ENCODE results near the gene FAM216B. TPM values are rescaled to one million over a fixed set of nuclear protein-coding genes. Genes with fewer than 3 reads are reported as not detected.
"Not testable (repeated sequence)": the region's sequence is repeated elsewhere in the genome, so short reads cannot be mapped to it uniquely, and the experiment has no call there.

Gene FAM216B
- total RNA-seq, 1 experiment from 2014 or later, result not detected

DNA sequence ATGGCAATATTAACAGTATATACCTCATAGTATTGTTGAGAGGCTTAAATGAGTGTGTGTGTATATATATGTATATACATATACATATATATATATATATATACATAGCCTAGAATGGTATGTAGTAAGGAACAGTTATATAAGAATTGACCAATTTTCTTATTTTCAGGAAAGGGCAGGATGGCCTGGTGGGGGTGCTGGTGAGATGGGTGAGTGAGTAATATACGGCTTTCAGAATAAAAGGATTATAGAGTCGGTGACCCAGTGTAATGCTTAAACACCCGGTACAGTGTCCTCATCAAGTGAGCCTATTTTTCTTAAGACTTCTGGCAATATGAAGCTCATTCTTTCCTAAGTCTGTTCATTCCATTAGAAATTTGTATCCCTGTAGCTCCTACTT lies 11.7 kb upstream of the FAM216B start:
- Histone ChIP-seq H4K8ac (replicated peaks; ENCODE audit: insufficient read length, low read depth, low read length) (no peak overlapping the region), H2AFZ (ENCODE audit: low read length) (no peak overlapping the region), H4K20me1 (ENCODE audit: control insufficient read depth, insufficient read depth, insufficient read length) (no peaks in the 10 kb centered on the region), H2BK120ac (ENCODE audit: low read depth, low read length, poor library complexity, severe bottlenecking) (no peak overlapping the region), H3K9ac (ENCODE audit: extremely low read depth, insufficient read length, low read length) (no peak overlapping the region), H3K79me1 (ENCODE audit: insufficient read depth, low read depth, low read length, poor library complexity, severe bottlenecking) (no peaks in the 10 kb centered on the region), H3K4ac (ENCODE audit: low read depth, low read length) (no peak overlapping the region), H3K23ac (ENCODE audit: insufficient read length, low read depth, low read length) (no peak overlapping the region), H2AK5ac (ENCODE audit: insufficient read length, low read length) (no peak overlapping the region), H3T11ph (ENCODE audit: low read length) (no peak overlapping the region), H3K4me2 (ENCODE audit: insufficient read depth, insufficient read length, low read length) (no peak overlapping the region), H4K5ac (ENCODE audit: insufficient read length, low read depth, low read length) (no peak overlapping the region), H3K79me2 (ENCODE audit: insufficient read depth, low read length) (no peaks in the 10 kb centered on the region), H3K4me1 (ENCODE audit: insufficient read depth, low read length) (no peaks in the 10 kb centered on the region), H4K91ac (ENCODE audit: insufficient read length, low read depth, low read length) (no peak overlapping the region), H2BK5ac (ENCODE audit: insufficient read length, low read length) (no peak overlapping the region), H2BK15ac (ENCODE audit: low read depth, low read length) (no peak overlapping the region), H3K27ac (ENCODE audit: insufficient read length, low read depth, low read length) (no peak overlapping the region), H3K9me3 (ENCODE audit: control insufficient read depth, low read depth, low read length) (no peaks in the 10 kb centered on the region), H3K14ac (ENCODE audit: insufficient read depth, low read length) (no peak overlapping the region), H3K23me2 (ENCODE audit: insufficient read length, low read depth, low read length, poor library complexity, severe bottlenecking) (no peaks in the 10 kb centered on the region), H3K18ac (ENCODE audit: insufficient read length, low read depth, low read length) (no peak overlapping the region), H3K56ac (ENCODE audit: insufficient read length, low read depth, low read length) (no peak overlapping the region), H2BK12ac (ENCODE audit: insufficient read length, low read depth, low read length) (no peak overlapping the region), H2BK20ac (ENCODE audit: low read depth, low read length, poor library complexity, severe bottlenecking) (no peak overlapping the region), H3K27me3 (ENCODE audit: insufficient read depth, low read length) (no peaks in the 10 kb centered on the region)
- WGBS (ENCODE audit: extremely low coverage, insufficient read length, low lambda C conversion rate), result no CpG with 5 or more reads among the region's 3 CpGs
- Mint-ChIP-seq H3K4me1 (no peaks in the 10 kb centered on the region), H3K27me3 (ENCODE audit: low read depth) (no peaks in the 10 kb centered on the region), H3K36me3 (ENCODE audit: insufficient read depth in 1 of 3, low read depth in 3 of 3) (peaks cover 2 to 14% (median 5%) of the 10 kb centered on the region in 3 experiments; a peak in 5 of 7 replicates), H3K4me3 (no peak overlapping the region), H3K9me3 (peaks cover 5 to 18% of the 10 kb centered on the region in 2 experiments), H3K27ac (no peak overlapping the region)
- TF ChIP-seq, protein P1, sequence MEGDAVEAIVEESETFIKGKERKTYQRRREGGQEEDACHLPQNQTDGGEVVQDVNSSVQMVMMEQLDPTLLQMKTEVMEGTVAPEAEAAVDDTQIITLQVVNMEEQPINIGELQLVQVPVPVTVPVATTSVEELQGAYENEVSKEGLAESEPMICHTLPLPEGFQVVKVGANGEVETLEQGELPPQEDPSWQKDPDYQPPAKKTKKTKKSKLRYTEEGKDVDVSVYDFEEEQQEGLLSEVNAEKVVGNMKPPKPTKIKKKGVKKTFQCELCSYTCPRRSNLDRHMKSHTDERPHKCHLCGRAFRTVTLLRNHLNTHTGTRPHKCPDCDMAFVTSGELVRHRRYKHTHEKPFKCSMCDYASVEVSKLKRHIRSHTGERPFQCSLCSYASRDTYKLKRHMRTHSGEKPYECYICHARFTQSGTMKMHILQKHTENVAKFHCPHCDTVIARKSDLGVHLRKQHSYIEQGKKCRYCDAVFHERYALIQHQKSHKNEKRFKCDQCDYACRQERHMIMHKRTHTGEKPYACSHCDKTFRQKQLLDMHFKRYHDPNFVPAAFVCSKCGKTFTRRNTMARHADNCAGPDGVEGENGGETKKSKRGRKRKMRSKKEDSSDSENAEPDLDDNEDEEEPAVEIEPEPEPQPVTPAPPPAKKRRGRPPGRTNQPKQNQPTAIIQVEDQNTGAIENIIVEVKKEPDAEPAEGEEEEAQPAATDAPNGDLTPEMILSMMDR (conservative IDR thresholded peaks at IDR 0.05), result peak; percentile 37; the same call in 2 of the 3 replicates
- no peak for DNase-seq

DNA sequence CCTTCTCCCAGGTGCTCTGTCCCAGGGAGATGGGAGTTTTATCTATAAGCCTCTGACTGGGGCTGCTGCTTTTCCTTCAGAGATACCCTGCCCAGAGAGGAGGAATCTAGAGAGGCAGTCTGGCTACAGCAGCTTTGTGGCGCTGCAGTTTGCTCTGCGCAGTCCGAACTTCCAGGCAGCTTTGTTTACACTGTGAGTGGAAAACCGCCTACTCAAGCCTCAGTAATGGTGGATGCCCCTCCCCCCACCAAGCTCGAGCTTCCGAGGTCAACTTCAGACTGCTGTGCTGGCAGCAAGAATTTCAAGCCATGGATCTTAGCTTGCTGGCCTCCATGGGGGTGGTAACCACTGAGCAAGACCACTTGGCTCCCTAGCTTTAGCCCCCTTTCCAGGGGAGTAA lies 4.8 kb upstream of the FAM216B start:
- H4K20me1 ChIP-seq (ENCODE audit: control insufficient read depth, insufficient read depth, insufficient read length); H3K27ac Mint-ChIP-seq; H3K4me2 ChIP-seq (ENCODE audit: insufficient read depth, insufficient read length, low read length); H3K4me1 Mint-ChIP-seq; H3K4me1 ChIP-seq (ENCODE audit: insufficient read depth, low read length); H4K8ac ChIP-seq (replicated peaks; ENCODE audit: insufficient read length, low read depth, low read length); H3K23ac ChIP-seq (ENCODE audit: insufficient read length, low read depth, low read length); H3K14ac ChIP-seq (ENCODE audit: insufficient read depth, low read length); H2BK20ac ChIP-seq (ENCODE audit: low read depth, low read length, poor library complexity, severe bottlenecking); H3K79me1 ChIP-seq (ENCODE audit: insufficient read depth, low read depth, low read length, poor library complexity, severe bottlenecking); H2AK5ac ChIP-seq (ENCODE audit: insufficient read length, low read length); H3K27me3 ChIP-seq (ENCODE audit: insufficient read depth, low read length); H3K9me3 ChIP-seq (ENCODE audit: control insufficient read depth, low read depth, low read length); H3K23me2 ChIP-seq (ENCODE audit: insufficient read length, low read depth, low read length, poor library complexity, severe bottlenecking); H2BK15ac ChIP-seq (ENCODE audit: low read depth, low read length); H2BK120ac ChIP-seq (ENCODE audit: low read depth, low read length, poor library complexity, severe bottlenecking); H4K91ac ChIP-seq (ENCODE audit: insufficient read length, low read depth, low read length); H3K27ac ChIP-seq (ENCODE audit: insufficient read length, low read depth, low read length); H3T11ph ChIP-seq (ENCODE audit: low read length); H3K4me3 Mint-ChIP-seq; H3K9ac ChIP-seq (ENCODE audit: extremely low read depth, insufficient read length, low read length); H3K79me2 ChIP-seq (ENCODE audit: insufficient read depth, low read length); H3K18ac ChIP-seq (ENCODE audit: insufficient read length, low read depth, low read length); H3K4ac ChIP-seq (ENCODE audit: low read depth, low read length); H2BK5ac ChIP-seq (ENCODE audit: insufficient read length, low read length); DNase-seq; H3K56ac ChIP-seq (ENCODE audit: insufficient read length, low read depth, low read length); H4K5ac ChIP-seq (ENCODE audit: insufficient read length, low read depth, low read length); H3K27me3 Mint-ChIP-seq (ENCODE audit: low read depth); H2AFZ ChIP-seq (ENCODE audit: low read length); H2BK12ac ChIP-seq (ENCODE audit: insufficient read length, low read depth, low read length): not testable (repeated sequence)
- H3K36me3 Mint-ChIP-seq (ENCODE audit: insufficient read depth in 1 of 3, low read depth in 3 of 3), result peaks cover 2 to 25% (median 14%) of the 10 kb centered on the region in 3 experiments
- no CpG with 5 or more reads among the region's 6 CpGs for WGBS (ENCODE audit: extremely low coverage, insufficient read length, low lambda C conversion rate)
- H3K9me3 Mint-ChIP-seq, result peaks cover 9 to 32% of the 10 kb centered on the region in 2 experiments

Measured in H9 (cell line).